HG02798 (cell line): ENCODE measurements around the gene ARL2.

ENCODE experiments used
- ATAC-seq: cut with Tn5 transposase; IDR thresholded peaks from one replicate; pipeline ENCODE4 v1.9.1; 2021; ENCODE audit warnings: mild to moderate bottlenecking; ENCODE audit not compliant: unreplicated experiment, poor library complexity

Gene ARL2

GRCh38 chr11:65043881-65044501 lies 30.0 kb downstream of the ARL2 start:
- no peak for ATAC-seq

GRCh38 chr11:65045061-65045460 lies 31.1 kb downstream of the ARL2 start:
- ATAC-seq = no peak

GRCh38 chr11:65045728-65046127 lies 31.8 kb downstream of the ARL2 start:
- no peak for ATAC-seq

- no peak for ATAC-seq
These were observed 33.8 kb downstream of the ARL2 start for GRCh38 chr11:65047581-65048422.

- no peak for ATAC-seq
These were observed 37.5 kb downstream of the ARL2 start for GRCh38 chr11:65051398-65051858.

- no peak for ATAC-seq
These were observed 40.0 kb downstream of the ARL2 start for GRCh38 chr11:65053827-65054508.

GRCh38 chr11:65055538-65055937 lies 41.6 kb downstream of the ARL2 start:
- ATAC-seq = no peak

- ATAC-seq = no peak
These were observed 43.0 kb downstream of the ARL2 start for GRCh38 chr11:65056999-65057398.

GRCh38 chr11:65057526-65057925 lies 43.6 kb downstream of the ARL2 start:
- ATAC-seq = no peak

GRCh38 chr11:65058012-65058411 lies 44.1 kb downstream of the ARL2 start:
- no peak for ATAC-seq

- no peak for ATAC-seq
These were observed 44.6 kb downstream of the ARL2 start, which contains the start of gene NAALADL1 for GRCh38 chr11:65058419-65059054. NAALADL1 (minus strand) TSS chr11:65058553; CDS start chr11:65058521, 32 bp downstream.

- no peak for ATAC-seq
These were observed 45.6 kb downstream of the ARL2 start for GRCh38 chr11:65059523-65059922.

- no peak for ATAC-seq
These were observed 46.2 kb downstream of the ARL2 start for GRCh38 chr11:65059959-65060824.

- no peak for ATAC-seq
These were observed 47.0 kb downstream of the ARL2 start for GRCh38 chr11:65060913-65061408.

GRCh38 chr11:65063532-65063931 lies 49.6 kb downstream of the ARL2 start:
- ATAC-seq = no peak

GRCh38 chr11:65064847-65065240 lies 50.9 kb downstream of the ARL2 start:
- ATAC-seq = no peak

- ATAC-seq = no peak
These were observed 51.9 kb downstream of the ARL2 start for GRCh38 chr11:65065851-65066250.

GRCh38 chr11:65066315-65066714 lies 52.4 kb downstream of the ARL2 start:
- no peak for ATAC-seq

- ATAC-seq = no peak
These were observed 52.9 kb downstream of the ARL2 start for GRCh38 chr11:65066805-65067291.
